Activated T-helper 2 cell treated with anti-CD3 and anti-CD28 coated beads, Interferon-gamma antibody, Interleukin-2, Interleukin-4, amounts not matched to agents 10 μg/mL and 5 μg/mL and 100 μg/mL, durations not matched to agents 14 hours and 24 hours and 36 hours (primary cell): ENCODE measurements around the gene NAT9. TPM values are rescaled to one million over a fixed set of nuclear protein-coding genes. Genes with fewer than 3 reads are reported as not detected.

ENCODE experiments used
- DNase-seq: peaks from one replicate; pipeline ENCODE4 v3.0.0; 2021; ENCODE audit warnings: low spot score
- H3K27ac Mint-ChIP-seq: one replicate; pipeline ENCODE4 v1.8.0; 2021; ENCODE audit warnings: mixed read lengths
- H3K27me3 Mint-ChIP-seq: one replicate; pipeline ENCODE4 v1.8.0; 2021; ENCODE audit warnings: low read depth, mixed read lengths
- H3K36me3 Mint-ChIP-seq: one replicate; pipeline ENCODE4 v1.8.0; 2021; ENCODE audit warnings: low read depth, mixed read lengths
- H3K4me1 Mint-ChIP-seq: one replicate; pipeline ENCODE4 v1.8.0; 2021; ENCODE audit warnings: low read depth, mixed read lengths
- H3K4me3 Mint-ChIP-seq: one replicate; pipeline ENCODE4 v1.8.0; 2021; ENCODE audit warnings: low read depth, mild to moderate bottlenecking, moderate library complexity, mixed read lengths
- H3K9me3 Mint-ChIP-seq: one replicate; pipeline ENCODE4 v1.8.0; 2021; ENCODE audit warnings: mixed read lengths
- intact Hi-C: fragments of 100-400 bp; cut with micrococcal nuclease; formaldehyde crosslinking; loops from one replicate; pipeline ENCODE4 v1.15.1; 2023
- total RNA-seq: library from RNA; stranded (reverse); gene quantifications from 2 replicates; pipeline ENCODE4 v1.2.3, GENCODE V29; 2022

Gene NAT9
- total RNA-seq, result 55.3 TPM in 2 replicates

GRCh38 chr17:74776044-74776962 is at the start of gene NAT9:
TSS of gene NAT9 (minus strand) at chr17:74776345. CDS start at chr17:74775698, 647 bp downstream.
- Mint-ChIP-seq H3K27me3 (no peaks in the 10 kb centered on the region), H3K4me1 (peaks cover 48% of the 10 kb centered on the region), H3K36me3 (peaks cover 41% of the 10 kb centered on the region), H3K9me3 (no peaks in the 10 kb centered on the region), H3K27ac (peak within 1 kb of the TSS; percentile 90), H3K4me3 (peak within 1 kb of the TSS; percentile 99)
- intact Hi-C loops, result no loop called here
- DNase-seq, result peak; percentile 98

GRCh38 chr17:74824961-74825627 is 48.9 kb upstream of the NAT9 start:
- no peak for DNase-seq
- Mint-ChIP-seq H3K27ac (no peak overlapping the region), H3K36me3 (no peaks in the 10 kb centered on the region), H3K9me3 (no peaks in the 10 kb centered on the region), H3K4me3 (no peak overlapping the region), H3K4me1 (no peaks in the 10 kb centered on the region), H3K27me3 (no peaks in the 10 kb centered on the region)
- intact Hi-C loops, result no loop called here

- no peak overlapping the region for H3K27ac Mint-ChIP-seq
- intact Hi-C loops, result no loop called here
- H3K9me3 Mint-ChIP-seq, result no peaks in the 10 kb centered on the region
- H3K27me3 Mint-ChIP-seq, result no peaks in the 10 kb centered on the region
- H3K36me3 Mint-ChIP-seq, result no peaks in the 10 kb centered on the region
- H3K4me3 Mint-ChIP-seq, result no peak overlapping the region
- no peak for DNase-seq
- no peaks in the 10 kb centered on the region for H3K4me1 Mint-ChIP-seq
Observed at GRCh38 chr17:74822939-74823367, 46.8 kb upstream of the NAT9 start.

GRCh38 chr17:74822335-74822938 is 46.3 kb upstream of the NAT9 start:
- Mint-ChIP-seq H3K4me3 (no peak overlapping the region), H3K9me3 (no peaks in the 10 kb centered on the region)

GRCh38 chr17:74821655-74822334 is 45.6 kb upstream of the NAT9 start:
- no peak overlapping the region for H3K27ac Mint-ChIP-seq
- intact Hi-C loops, result no loop called here
- H3K36me3 Mint-ChIP-seq, result no peaks in the 10 kb centered on the region
- H3K4me3 Mint-ChIP-seq, result no peak overlapping the region
- H3K9me3 Mint-ChIP-seq, result no peaks in the 10 kb centered on the region
- DNase-seq, result no peak
- H3K4me1 Mint-ChIP-seq, result no peaks in the 10 kb centered on the region
- no peaks in the 10 kb centered on the region for H3K27me3 Mint-ChIP-seq

More at GRCh38 chr17:74822335-74822938, 46.3 kb upstream of the NAT9 start:
- intact Hi-C loops, result no loop called here
- no peak for DNase-seq
- H3K27me3 Mint-ChIP-seq, result no peaks in the 10 kb centered on the region
- no peak overlapping the region for H3K27ac Mint-ChIP-seq
- no peaks in the 10 kb centered on the region for H3K4me1 Mint-ChIP-seq
- H3K36me3 Mint-ChIP-seq, result no peaks in the 10 kb centered on the region

GRCh38 chr17:74819801-74820436 is 43.8 kb upstream of the NAT9 start:
- no peak overlapping the region for H3K27ac Mint-ChIP-seq
- intact Hi-C loops, result no loop called here

GRCh38 chr17:74818291-74818938 is 42.3 kb upstream of the NAT9 start:
- Mint-ChIP-seq H3K4me3 (no peak overlapping the region), H3K9me3 (no peaks in the 10 kb centered on the region), H3K27ac (no peak overlapping the region), H3K4me1 (peaks cover 9% of the 10 kb centered on the region), H3K36me3 (peaks cover 12% of the 10 kb centered on the region), H3K27me3 (no peaks in the 10 kb centered on the region)
- no peak for DNase-seq
- intact Hi-C loops, result no loop called here

More at GRCh38 chr17:74819801-74820436, 43.8 kb upstream of the NAT9 start:
- Mint-ChIP-seq H3K27me3 (no peaks in the 10 kb centered on the region), H3K36me3 (peaks cover 5% of the 10 kb centered on the region), H3K4me3 (no peak overlapping the region), H3K9me3 (no peaks in the 10 kb centered on the region), H3K4me1 (peaks cover 7% of the 10 kb centered on the region)
- DNase-seq, result no peak

GRCh38 chr17:74816905-74817620 is 40.9 kb upstream of the NAT9 start:
- intact Hi-C loops, result no loop called here
- DNase-seq, result no peak
- Mint-ChIP-seq H3K4me1 (peaks cover 9% of the 10 kb centered on the region), H3K27ac (no peak overlapping the region), H3K9me3 (no peaks in the 10 kb centered on the region), H3K4me3 (no peak overlapping the region), H3K27me3 (no peaks in the 10 kb centered on the region), H3K36me3 (peaks cover 12% of the 10 kb centered on the region)

- no peak overlapping the region for H3K4me3 Mint-ChIP-seq
- peaks cover 12% of the 10 kb centered on the region for H3K36me3 Mint-ChIP-seq
- intact Hi-C loops, result no loop called here
- no peak overlapping the region for H3K27ac Mint-ChIP-seq
- H3K27me3 Mint-ChIP-seq, result no peaks in the 10 kb centered on the region
- H3K4me1 Mint-ChIP-seq, result peaks cover 9% of the 10 kb centered on the region
- DNase-seq, result no peak
- H3K9me3 Mint-ChIP-seq, result no peaks in the 10 kb centered on the region
Observed at GRCh38 chr17:74815550-74816370, 39.6 kb upstream of the NAT9 start.

GRCh38 chr17:74815067-74815466 is 38.9 kb upstream of the NAT9 start:
- intact Hi-C loops, result no loop called here
- DNase-seq, result no peak
- peaks cover 9% of the 10 kb centered on the region for H3K4me1 Mint-ChIP-seq
- H3K27me3 Mint-ChIP-seq, result no peaks in the 10 kb centered on the region
- H3K4me3 Mint-ChIP-seq, result no peak overlapping the region
- no peaks in the 10 kb centered on the region for H3K9me3 Mint-ChIP-seq
- no peak overlapping the region for H3K27ac Mint-ChIP-seq
- peaks cover 12% of the 10 kb centered on the region for H3K36me3 Mint-ChIP-seq

GRCh38 chr17:74814453-74814852 is 38.3 kb upstream of the NAT9 start:
- no peaks in the 10 kb centered on the region for H3K27me3 Mint-ChIP-seq
- H3K27ac Mint-ChIP-seq, result no peak overlapping the region
- no peaks in the 10 kb centered on the region for H3K9me3 Mint-ChIP-seq
- intact Hi-C loops, result no loop called here
- DNase-seq, result no peak
- peaks cover 12% of the 10 kb centered on the region for H3K36me3 Mint-ChIP-seq
- H3K4me1 Mint-ChIP-seq, result peaks cover 9% of the 10 kb centered on the region
- no peak overlapping the region for H3K4me3 Mint-ChIP-seq
